H1 (cell line): Measurements from ENCODE around the gene TRPV4. TPM values are rescaled to one million over a fixed set of nuclear protein-coding genes. Genes with fewer than 3 reads are reported as not detected.

Experiments
- CTCF ChIA-PET: fragments of 300-600 bp; sonication (Branson Sonifier 250); formaldehyde crosslinking; loops from one replicate; lab custom pipeline; 2021; ENCODE audit not compliant: partially characterized antibody; lab: Charles Lee
- POLR2A ChIA-PET: fragments of 300-600 bp; sonication (Branson Sonifier 250); formaldehyde crosslinking; loops from one replicate; lab custom pipeline; 2021; ENCODE audit warnings: inconsistent platforms; ENCODE audit not compliant: partially characterized antibody; lab: Charles Lee
- DNase-seq, 2 experiments: peaks; one replicate each; pipeline versions ENCODE4 v3.0.0 to v3.0.0-alpha.2; 2010 to 2022; ENCODE audit warnings: low spot score in 2 of 2, low read depth in 1 of 2, mixed read lengths in 1 of 2
- FAIRE-seq: peaks from 2 replicates; lab custom pipeline; 2011; peaks lifted over from hg19 to GRCh38; lab: Jason Lieb, UNC
- H2AFZ ChIP-seq: 2 replicates; pipeline ENCODE4 v1.8.1; 2012; ENCODE audit warnings: low read length, inconsistent platforms
- H2AK5ac ChIP-seq: 2 replicates; pipeline ENCODE4 v1.6.1; 2013; ENCODE audit warnings: low read depth, low read length
- H2BK120ac ChIP-seq: replicated peaks from 2 replicates; pipeline ENCODE3; 2013; ENCODE audit warnings: low read depth, low read length, inconsistent platforms
- H2BK12ac ChIP-seq: 2 replicates; pipeline ENCODE4 v1.6.1; 2013; ENCODE audit warnings: low read depth, low read length
- H2BK15ac ChIP-seq: 2 replicates; pipeline ENCODE4 v1.6.1; 2013; ENCODE audit warnings: low read length
- H2BK20ac ChIP-seq: 2 replicates; pipeline ENCODE4 v1.6.1; 2013; ENCODE audit warnings: low read length
- H2BK5ac ChIP-seq: 2 replicates; pipeline ENCODE4 v1.6.1; 2013; ENCODE audit warnings: low read depth, low read length
- H3K14ac ChIP-seq: 2 replicates; pipeline ENCODE4 v1.6.1; 2013; ENCODE audit warnings: inconsistent platforms; ENCODE audit not compliant: insufficient read length
- H3K18ac ChIP-seq: 2 replicates; pipeline ENCODE4 v1.6.1; 2013; ENCODE audit warnings: low read length; ENCODE audit errors: extremely low read depth
- H3K23ac ChIP-seq: 2 replicates; pipeline ENCODE4 v1.6.1; 2013; ENCODE audit warnings: inconsistent platforms; ENCODE audit not compliant: insufficient read length
- H3K23me2 ChIP-seq: 2 replicates; pipeline ENCODE4 v1.6.1; 2013; ENCODE audit warnings: low read depth, low read length
- H3K27ac ChIP-seq: 2 replicates; pipeline ENCODE4 v1.6.1; 2011; ENCODE audit warnings: low read depth, low read length, inconsistent platforms
- H3K27me3 ChIP-seq, 4 experiments: replicated peaks in 1 of 4; 1 replicate in 1 of 4; 2 replicates in 3 of 4; pipeline versions ENCODE4 v1.6.1 to v1.8.1; 2011 to 2013; ENCODE audit warnings: low read length in 3 of 4, mild to moderate bottlenecking in 3 of 4, inconsistent platforms in 2 of 4, mixed read lengths in 2 of 4, moderate library complexity in 1 of 4; ENCODE audit not compliant: control insufficient read depth in 3 of 4, insufficient read depth in 3 of 4; ENCODE audit errors: extremely low read depth in 1 of 4
- H3K36me3 ChIP-seq, 4 experiments: 2 replicates each; pipeline versions ENCODE4 v1.6.1 to v1.8.1; 2011 to 2013; ENCODE audit warnings: mild to moderate bottlenecking in 4 of 4, low read length in 3 of 4, moderate library complexity in 2 of 4, control low read depth in 1 of 4, inconsistent platforms in 1 of 4; ENCODE audit not compliant: insufficient read depth in 4 of 4, control insufficient read depth in 2 of 4
- H3K4ac ChIP-seq: replicated peaks from 2 replicates; pipeline ENCODE3; 2013; ENCODE audit warnings: low read length, low read depth, mixed read lengths, inconsistent platforms; ENCODE audit not compliant: insufficient read length
- H3K4me1 ChIP-seq, 4 experiments: replicated peaks in 1 of 4; 1 replicate in 1 of 4; 2 replicates in 3 of 4; pipeline versions ENCODE4 v1.6.1 to v1.8.1; 2011 to 2013; ENCODE audit warnings: low read length in 3 of 4, inconsistent platforms in 2 of 4, mixed read lengths in 1 of 4; ENCODE audit not compliant: insufficient read depth in 4 of 4, control insufficient read depth in 3 of 4
- H3K4me2 ChIP-seq, 2 experiments: 2 replicates each; pipeline versions ENCODE4 v1.6.1 to v1.8.1; 2011 to 2013; ENCODE audit warnings: low read depth in 2 of 2, low read length in 2 of 2, control low read depth in 1 of 2, inconsistent platforms in 1 of 2, mild to moderate bottlenecking in 1 of 2; ENCODE audit not compliant: insufficient read depth in 1 of 2
- H3K4me3 ChIP-seq, 4 experiments: fragments of 200-600, 300-600 bp in 1 of 4; sonication (generic), shearing (Covaris generic), sonication (Bioruptor Twin) in 1 of 4; 2 replicates each; pipeline versions ENCODE4 v1.5.1 to v1.8.1; 2011 to 2016; ENCODE audit warnings: low read length in 4 of 4, low read depth in 3 of 4, control low read depth in 2 of 4, inconsistent platforms in 2 of 4, mild to moderate bottlenecking in 2 of 4, mixed read lengths in 1 of 4, moderate library complexity in 1 of 4; ENCODE audit not compliant: insufficient read depth in 2 of 4; ENCODE audit errors: extremely low read depth in 1 of 4
- H3K56ac ChIP-seq: replicated peaks from 2 replicates; pipeline ENCODE3; 2013; ENCODE audit warnings: low read depth, mild to moderate bottlenecking, mixed read lengths, low read length, inconsistent platforms; ENCODE audit not compliant: insufficient read length
- H3K79me1 ChIP-seq: 2 replicates; pipeline ENCODE4 v1.6.1; 2013; ENCODE audit warnings: low read depth, low read length, control low read depth
- H3K79me2 ChIP-seq, 2 experiments: 2 replicates each; pipeline versions ENCODE4 v1.6.1 to v1.8.1; 2012 to 2013; ENCODE audit warnings: low read length in 2 of 2, mild to moderate bottlenecking in 2 of 2, inconsistent platforms in 1 of 2; ENCODE audit not compliant: insufficient read depth in 2 of 2, control insufficient read depth in 1 of 2
- H3K9ac ChIP-seq, 4 experiments: replicated peaks in 1 of 4; 1 replicate in 1 of 4; 2 replicates in 3 of 4; pipeline versions ENCODE4 v1.6.1 to v1.8.1; 2011 to 2013; ENCODE audit warnings: low read depth in 3 of 4, low read length in 3 of 4, control low read depth in 2 of 4, mild to moderate bottlenecking in 2 of 4, moderate library complexity in 2 of 4, inconsistent platforms in 1 of 4; ENCODE audit errors: extremely low read depth in 1 of 4
- H3K9me3 ChIP-seq, 2 experiments: 2 replicates each; pipeline versions ENCODE4 v1.6.1 to v1.8.1; 2012 to 2013; ENCODE audit warnings: mild to moderate bottlenecking in 2 of 2, moderate library complexity in 2 of 2, control low read depth in 1 of 2, inconsistent platforms in 1 of 2, low read depth in 1 of 2, low read length in 1 of 2, mixed read lengths in 1 of 2; ENCODE audit not compliant: insufficient read depth in 2 of 2
- H4K20me1 ChIP-seq, 2 experiments: replicated peaks in 1 of 2; 2 replicates each; pipeline versions ENCODE3 to v1.8.1; 2011 to 2013; ENCODE audit warnings: inconsistent platforms in 2 of 2, low read length in 2 of 2, mild to moderate bottlenecking in 1 of 2; ENCODE audit not compliant: insufficient read depth in 2 of 2, control insufficient read depth in 1 of 2
- H4K5ac ChIP-seq: 2 replicates; pipeline ENCODE4 v1.6.1; 2013; ENCODE audit warnings: low read length, low read depth, mixed read lengths, inconsistent platforms; ENCODE audit not compliant: insufficient read length
- H4K8ac ChIP-seq: 2 replicates; pipeline ENCODE4 v1.8.0; 2013; ENCODE audit warnings: mild to moderate bottlenecking, moderate library complexity, low read length, inconsistent platforms; ENCODE audit not compliant: insufficient read depth; ENCODE audit errors: extremely low read depth
- H4K91ac ChIP-seq: replicated peaks from 2 replicates; pipeline ENCODE3; 2013; ENCODE audit warnings: low read length, mixed read lengths, inconsistent platforms; ENCODE audit not compliant: insufficient read length
- ATF2 ChIP-seq: IDR thresholded peaks from 2 replicates; pipeline ENCODE4 v1.6.1; 2012; ENCODE audit warnings: low read length, inconsistent platforms
- CREB1 ChIP-seq: IDR thresholded peaks from 2 replicates; pipeline ENCODE4 v1.6.1; 2012; ENCODE audit warnings: inconsistent platforms
- JUN ChIP-seq: IDR thresholded peaks from 2 replicates; pipeline ENCODE4 v1.6.1; 2011; ENCODE audit warnings: low read depth, mild to moderate bottlenecking, improper control_type of control experiment, low read length
- KDM4A ChIP-seq: IDR thresholded peaks from one replicate; pipeline ENCODE4 v1.7.1; 2012; ENCODE audit warnings: low read depth, mild to moderate bottlenecking, moderate library complexity, low read length, inconsistent platforms; ENCODE audit not compliant: severe bottlenecking
- MAX ChIP-seq: IDR thresholded peaks from 2 replicates; pipeline ENCODE4 v1.6.1; 2012; ENCODE audit warnings: inconsistent platforms
- RAD21 ChIP-seq, 2 experiments: IDR thresholded peaks in 1 of 2; conservative IDR thresholded peaks in 1 of 2; 2 replicates each; pipeline ENCODE4 v1.6.1; 2011; ENCODE audit warnings: low read depth in 2 of 2, low read length in 2 of 2, improper control_type of control experiment in 1 of 2, inconsistent platforms in 1 of 2, mild to moderate bottlenecking in 1 of 2, moderate library complexity in 1 of 2
- RFX5 ChIP-seq: IDR thresholded peaks from 2 replicates; pipeline ENCODE4 v1.6.1; 2011; ENCODE audit warnings: low read depth, low read length, improper control_type of control experiment, borderline replicate concordance
- RXRA ChIP-seq: IDR thresholded peaks from 2 replicates; pipeline ENCODE4 v1.6.1; 2011; ENCODE audit warnings: low read depth, mild to moderate bottlenecking, low read length, moderate library complexity; ENCODE audit not compliant: insufficient read depth
- SAP30 ChIP-seq: fragments of 300-600 bp; sonication (generic); IDR thresholded peaks from 2 replicates; pipeline ENCODE4 v1.7.1; 2012; ENCODE audit warnings: low read length, moderate library complexity, mild to moderate bottlenecking, inconsistent platforms; ENCODE audit not compliant: insufficient read depth, insufficient replicate concordance
- YY1 ChIP-seq: IDR thresholded peaks from 2 replicates; pipeline ENCODE4 v1.6.1; 2011; ENCODE audit warnings: low read depth, mild to moderate bottlenecking, low read length
- whole genome bisulfite sequencing, 2 experiments: shearing (Covaris generic) in 1 of 2; methylation state at CpG; one replicate each; pipeline versions ENCODE4 v1.1.6 to v1.1.7; 2013 to 2015; ENCODE audit warnings: low lambda C conversion rate in 2 of 2, mixed read lengths in 2 of 2, inconsistent platforms in 1 of 2, low coverage in 1 of 2, missing lambda C conversion rate in 1 of 2; ENCODE audit not compliant: insufficient replicate concordance in 2 of 2, insufficient coverage in 1 of 2, insufficient read length in 1 of 2; ENCODE audit errors: extremely low coverage in 1 of 2, missing lambda C conversion rate in 1 of 2; 5-methylcytosine and 5-hydroxymethylcytosine counted together
- polyA plus RNA-seq, 7 experiments: library from polyadenylated mRNA; depleted of rRNA in 3 of 7; stranded (reverse) in 5 of 7; unstranded in 2 of 7; fragments of >200 nt in 5 of 7; fragments of 200-250 nt in 2 of 7; gene quantifications; 1 replicate in 5 of 7; 2 replicates in 1 of 7; 4 replicates in 1 of 7; pipeline versions ENCODE4 v1.2.1 to v1.2.3, GENCODE V29; 2011 to 2013; ENCODE audit warnings: missing spikeins in 2 of 7, mixed read lengths in 2 of 7
- total RNA-seq: library from RNA; stranded (reverse); fragmentation: NEBNext Ultra II Directional; extraction: Animal tissue kit (Norgen Biotek cat#: 25700); gene quantifications from 2 replicates; pipeline ENCODE4 v1.2.1, GENCODE V29; 2021

Gene TRPV4
- total and polyA plus RNA-seq, 2 of the 8 experiments (the other 6 are each of a cell fraction or from before 2014, with no cell fraction given): 2.1 to 6.2 TPM

- no peak overlapping the region for H3K4ac ChIP-seq
- H3K79me1 ChIP-seq: no peaks in the 10 kb centered on the region
- no peak overlapping the region for H2AK5ac ChIP-seq
- H2BK15ac ChIP-seq: no peak overlapping the region
- no peaks in the 10 kb centered on the region for H3K23me2 ChIP-seq
- peak overlapping the region in 1 of 2 experiments; percentile 35; a peak in 1 of 4 replicates for H3K4me2 ChIP-seq
- H3K14ac ChIP-seq: no peak overlapping the region
- H3K18ac ChIP-seq: no peak overlapping the region
- H2BK5ac ChIP-seq: no peak overlapping the region
- H4K5ac ChIP-seq: no peak overlapping the region
- no peaks in the 10 kb centered on the region for H3K79me2 ChIP-seq
- no peak overlapping the region for H3K9ac ChIP-seq
- H3K27me3 ChIP-seq: peaks cover 0 to 16% (median 9%) of the 10 kb centered on the region in 4 experiments; a peak in 4 of 7 replicates
- H2AFZ ChIP-seq: no peak overlapping the region
- H3K36me3 ChIP-seq: no peaks in the 10 kb centered on the region
- peaks cover 0 to 10% of the 10 kb centered on the region in 2 experiments for H4K20me1 ChIP-seq
- peak in 1 of 2 experiments; percentile 87 for DNase-seq
- H4K91ac ChIP-seq: no peak overlapping the region
- ChIA-PET POLR2A (interaction anchor here (1.3 to 1.8 kb wide), 3 partner anchors 9 to 20 kb away, joined by 3 to 6 read pairs (median 5); no protein-coding TSS in a partner anchor), CTCF (interaction anchor here (1.0 to 3.7 kb wide), 10 partner anchors 9 to 217 kb away, joined by 3 to 35 read pairs (median 4); partner anchors contain the start of gene FAM222A)
- no peak overlapping the region for H3K23ac ChIP-seq
- no peak overlapping the region for H3K4me3 ChIP-seq
- H3K56ac ChIP-seq: no peak overlapping the region
- 26% methylated on average over 12 of the region's 12 CpGs; no CpG with 5 or more reads in 1 of the 2 experiments for WGBS, 2 experiments
- FAIRE-seq: peak; percentile 75
- H2BK120ac ChIP-seq: no peak overlapping the region
- H4K8ac ChIP-seq: no peak overlapping the region
- no peak overlapping the region for H2BK20ac ChIP-seq
- no peak overlapping the region for H3K27ac ChIP-seq
- H2BK12ac ChIP-seq: no peak overlapping the region
- no peaks in the 10 kb centered on the region for H3K9me3 ChIP-seq
- peaks cover 5 to 11% (median 7%) of the 10 kb centered on the region in 4 experiments; a peak in 6 of 7 replicates for H3K4me1 ChIP-seq
- TF ChIP-seq JUN: no peak
- TF ChIP-seq RAD21 (IDR thresholded peaks at IDR 0.05 in 1 of 2, conservative IDR thresholded peaks at IDR 0.05 in 1 of 2; ENCODE audit: low read depth in 2 of 2, low read length in 2 of 2): 0 out of 4 replicates have a peak, but pooled peaks of 1 of the 2 experiments have one; percentile 6
- peak; percentile 75 for TF ChIP-seq ATF2
- TF ChIP-seq SAP30: peak; percentile 96
- TF ChIP-seq CREB1: peak; percentile 91
- TF ChIP-seq YY1: peak; percentile 73
- no peak for TF ChIP-seq KDM4A
- no peak for TF ChIP-seq RXRA
- TF ChIP-seq MAX: peak; percentile 41; the same call in 1 of the 2 replicates
- no peak for TF ChIP-seq RFX5
These were observed 96.6 kb downstream of the TRPV4 start for GRCh38 chr12:109736552-109737108.
